ENCODE results near the gene AGPAT2.

The AGPAT2 gene

DNA sequence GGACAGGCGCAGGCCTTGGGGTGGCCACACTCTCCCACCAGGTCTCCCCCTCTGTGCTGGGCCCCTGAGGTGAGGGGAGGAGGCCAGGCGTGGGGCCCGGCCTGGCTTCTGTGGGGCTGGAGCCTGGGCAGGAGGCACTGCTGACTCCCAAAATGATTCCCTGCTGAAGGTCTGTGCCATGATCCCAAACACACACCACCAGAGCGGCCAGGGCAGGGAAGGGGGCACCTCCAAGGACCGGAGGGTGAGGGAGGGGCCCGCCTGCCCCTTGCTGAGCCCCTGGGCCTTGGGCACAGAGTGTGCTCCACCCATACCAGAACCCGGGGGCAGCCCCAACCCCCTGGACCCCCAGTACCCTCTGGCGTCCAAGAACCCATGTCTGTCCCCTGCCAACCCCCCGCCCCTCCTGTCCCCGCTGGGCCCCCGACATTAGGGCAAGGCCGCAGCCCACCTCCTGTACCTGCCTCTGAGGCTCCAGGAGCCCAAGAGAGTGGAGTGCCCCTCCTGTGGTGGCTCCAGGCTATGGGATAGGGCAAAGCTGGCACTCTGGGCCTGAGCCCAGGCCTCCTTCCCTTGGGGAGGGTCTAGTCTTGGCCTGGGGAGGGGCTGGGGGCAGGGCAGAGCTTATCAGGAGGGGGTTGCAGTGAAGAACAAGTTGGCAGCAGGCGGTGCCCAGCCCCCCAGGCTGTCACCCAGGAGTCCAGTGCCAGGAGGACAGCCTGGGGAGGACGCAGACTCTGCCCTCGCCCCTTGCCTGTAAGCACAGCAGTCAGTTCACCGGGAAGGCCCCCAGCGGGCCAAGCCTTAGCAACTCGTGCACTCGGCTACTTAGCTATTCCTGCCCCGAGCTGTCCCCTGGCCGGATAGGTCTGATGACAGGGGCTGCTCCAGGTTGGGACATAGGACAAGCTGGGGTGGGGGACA, 27.1 kb downstream of the AGPAT2 start:
- no peak for DNase-seq

DNA sequence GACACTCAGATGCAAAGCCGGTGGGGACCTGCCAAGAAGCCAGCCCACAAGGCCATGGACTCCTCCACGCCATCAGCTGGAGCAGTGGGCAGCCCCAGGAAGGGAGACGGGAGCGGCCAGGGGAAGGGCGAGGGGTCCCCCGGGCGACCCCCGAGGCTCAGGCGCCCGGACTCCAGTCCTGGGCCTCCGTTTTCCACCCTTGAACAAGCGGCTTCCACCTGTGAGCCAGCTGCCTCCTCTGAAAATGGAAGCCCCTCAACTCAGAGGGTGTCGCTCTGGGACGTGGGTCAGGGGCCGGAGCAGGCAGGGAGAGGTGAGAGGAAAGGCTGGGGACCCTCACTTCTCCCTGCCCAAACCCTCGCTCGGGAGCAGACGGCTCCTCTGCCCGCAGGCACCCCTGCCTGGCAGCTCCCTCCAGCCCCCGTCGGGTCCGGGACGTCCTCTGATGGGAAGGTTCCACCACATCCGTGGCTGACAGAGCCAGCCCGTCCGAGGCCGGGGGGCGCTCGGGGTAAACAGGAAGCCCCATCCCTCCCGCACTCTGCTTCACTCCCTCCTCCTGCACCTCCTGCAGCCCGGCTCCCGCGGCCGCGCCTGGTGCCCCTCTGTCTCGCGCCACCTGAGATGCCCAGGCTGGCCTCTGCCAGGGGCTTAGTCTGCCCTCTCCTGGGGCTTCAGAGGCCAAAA, 28.3 kb downstream of the AGPAT2 start:
- no peak for DNase-seq

DNA sequence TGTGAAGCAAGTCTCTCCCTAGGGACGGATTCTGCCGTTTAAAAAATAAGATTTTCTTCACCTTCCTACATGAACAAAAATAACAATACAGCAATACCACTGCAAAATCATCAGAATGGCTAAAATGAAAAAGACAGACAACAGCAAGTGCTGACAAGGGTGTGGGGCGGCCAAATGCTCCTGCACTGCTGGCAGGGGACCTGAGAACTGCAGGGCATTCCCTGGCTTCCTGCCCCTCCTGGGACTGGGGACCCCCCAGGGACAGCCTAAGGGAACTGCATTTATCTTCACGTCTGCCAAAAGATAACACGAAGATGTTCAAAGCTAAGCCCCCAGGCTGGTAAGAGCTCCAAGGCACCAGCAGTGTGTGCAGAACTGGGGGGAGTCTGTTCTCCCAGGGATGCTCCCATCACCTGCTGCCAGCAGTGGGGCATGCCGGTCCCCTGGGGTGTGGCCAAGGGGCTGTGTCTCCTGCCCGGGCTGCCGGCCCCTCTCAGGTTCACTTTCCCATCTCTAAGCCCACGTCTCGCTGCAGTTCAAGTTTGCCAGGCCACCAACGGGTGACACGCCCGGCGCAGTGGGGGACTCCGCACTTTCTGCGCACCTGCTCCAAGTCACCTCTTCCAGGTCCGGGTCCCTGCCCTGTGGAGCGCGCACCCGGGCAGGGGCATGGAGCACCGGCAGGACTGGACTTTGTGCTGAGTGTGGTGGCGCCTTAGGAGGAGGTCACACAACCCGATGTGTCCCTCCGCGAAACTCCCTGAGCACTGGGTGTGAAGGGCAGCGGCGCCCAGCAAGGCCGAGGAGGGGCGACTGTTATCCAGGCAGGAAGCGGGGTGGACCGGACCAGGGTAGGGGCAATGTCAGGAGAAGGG, 29.0 kb downstream of the AGPAT2 start:
- DNase-seq: no peak

DNA sequence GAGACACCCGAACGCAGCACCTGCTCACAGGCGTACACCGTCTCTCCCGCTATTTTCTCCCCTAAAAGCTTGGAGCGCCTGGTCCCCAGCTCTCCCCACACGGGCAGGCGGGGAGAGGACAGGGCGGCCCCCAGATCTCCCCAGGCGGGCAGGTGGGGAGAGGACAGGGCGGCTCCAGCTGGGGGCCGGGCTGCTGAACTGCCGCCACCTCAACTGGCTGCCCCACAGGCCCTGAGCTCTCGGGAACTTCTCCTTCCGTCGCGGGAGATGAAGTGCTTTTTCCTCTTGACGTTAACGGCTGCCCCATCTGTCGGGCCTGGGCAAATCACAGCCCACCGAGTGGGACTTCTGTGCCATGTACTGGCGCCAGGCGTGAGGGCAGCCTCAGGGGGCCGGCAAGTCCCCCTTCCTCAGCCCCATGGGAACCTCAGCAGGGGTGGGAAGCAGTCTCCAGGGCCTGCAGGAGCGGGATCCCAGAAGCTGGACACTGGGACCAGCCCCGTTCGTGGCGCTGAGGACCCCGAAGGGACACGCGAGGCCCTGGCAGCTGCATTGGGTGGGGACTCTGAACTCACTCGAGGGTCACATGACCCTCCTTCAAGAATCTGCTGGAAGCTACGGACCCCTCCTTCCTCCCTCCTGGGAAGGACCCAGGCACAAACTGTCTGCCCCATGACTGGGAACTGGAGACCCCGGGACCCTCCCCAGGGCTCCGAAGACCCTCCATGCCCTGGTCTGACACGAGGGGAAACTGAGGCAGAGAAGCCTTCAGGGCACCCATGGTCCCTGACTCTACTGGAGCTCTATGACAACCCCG, 30.3 kb downstream of the AGPAT2 start:
- DNase-seq: no peak

DNA sequence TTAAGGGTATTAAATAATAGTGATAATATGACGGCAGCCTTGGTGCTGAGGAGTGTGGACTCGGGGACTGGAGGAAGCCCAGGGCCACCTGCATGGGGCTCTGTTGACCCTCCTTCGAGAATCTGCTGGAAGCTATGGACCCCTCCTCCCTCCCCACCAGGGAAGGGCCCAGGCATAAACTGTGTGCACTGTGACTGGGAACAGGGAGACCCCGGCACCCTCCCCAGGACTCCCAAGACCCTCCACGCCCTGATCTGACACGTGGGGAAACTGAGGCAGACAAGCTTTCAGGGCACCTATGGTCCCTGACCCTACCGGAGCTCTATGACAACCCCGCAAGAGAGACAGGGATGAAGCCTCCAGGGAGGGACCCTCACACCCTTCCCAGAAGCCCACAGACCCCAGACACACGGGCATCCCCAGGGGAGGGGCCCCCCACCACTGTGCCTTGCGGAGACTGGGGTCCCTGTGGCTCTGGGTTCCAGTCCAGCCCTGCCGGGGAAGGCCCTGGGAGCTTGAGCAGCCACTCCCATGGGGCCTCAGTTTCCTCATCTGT, 31.0 kb downstream of the AGPAT2 start:
- DNase-seq: no peak

DNA sequence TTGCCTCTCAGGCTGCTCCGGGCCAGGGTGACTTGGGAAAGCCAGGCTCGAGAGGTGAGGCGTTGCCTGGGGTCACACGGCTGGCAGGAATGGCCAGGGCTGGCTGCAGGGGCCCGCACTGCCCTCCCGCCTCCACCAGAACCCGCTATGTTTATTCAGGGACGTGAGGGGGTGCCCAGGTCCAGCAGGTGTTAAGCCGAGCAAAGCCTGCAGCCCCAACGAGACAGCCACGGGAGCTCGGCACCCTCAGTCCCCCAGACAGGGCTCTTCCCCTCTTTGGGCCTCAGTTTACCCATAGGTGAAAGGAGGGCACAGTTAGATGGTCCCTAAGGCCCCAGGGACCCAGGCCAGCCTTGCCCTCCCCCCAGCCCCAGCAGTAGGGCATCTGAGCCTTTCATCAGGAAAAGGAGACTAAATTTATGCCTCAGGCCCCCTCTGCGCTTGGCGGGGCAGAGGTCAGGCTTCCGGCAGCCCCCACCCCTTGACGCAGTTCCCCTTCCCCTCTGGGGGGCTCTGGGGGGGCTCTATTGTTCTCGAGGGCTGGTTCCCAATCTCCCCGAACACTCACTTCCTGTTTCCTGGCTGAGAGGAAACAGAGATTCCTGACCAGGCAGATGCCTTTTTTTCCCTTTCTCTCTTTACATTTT, 31.6 kb downstream of the AGPAT2 start:
- no peak for DNase-seq

DNA sequence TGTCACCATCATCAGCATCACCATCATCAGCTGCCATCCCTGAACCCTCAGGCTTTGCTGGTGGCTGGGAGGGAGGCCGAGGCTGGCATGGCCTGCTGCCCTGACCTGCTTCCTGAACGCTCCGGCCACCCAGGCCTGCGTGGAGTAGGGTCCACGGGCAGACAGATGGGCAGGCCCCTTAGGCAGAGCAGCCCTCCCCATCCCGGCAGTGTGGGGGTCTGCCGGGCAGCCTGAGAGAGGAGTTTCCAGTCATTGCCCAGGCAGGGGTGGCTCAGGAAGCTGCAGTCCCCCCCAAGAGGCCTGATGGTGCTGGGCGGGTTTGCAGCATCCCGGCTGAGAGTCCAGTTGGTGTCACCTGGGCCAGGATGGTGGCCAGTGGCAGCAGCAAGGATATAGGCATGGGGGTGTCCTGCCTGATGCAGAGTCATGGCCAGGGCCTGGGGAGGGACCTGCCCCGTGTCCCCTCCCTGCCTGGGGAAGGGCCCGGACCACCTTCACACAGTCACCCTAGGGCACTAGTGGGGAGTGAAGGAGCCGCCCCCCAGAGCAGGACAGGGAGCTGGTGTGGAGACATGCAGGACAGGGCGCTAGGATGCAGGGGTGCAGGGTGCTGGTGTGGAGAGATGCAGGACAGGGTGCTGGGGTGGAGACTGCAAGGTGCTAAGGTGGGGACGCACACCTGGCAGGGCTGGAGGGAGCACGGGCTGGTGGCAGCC, 32.3 kb downstream of the AGPAT2 start:
- DNase-seq: no peak

DNA sequence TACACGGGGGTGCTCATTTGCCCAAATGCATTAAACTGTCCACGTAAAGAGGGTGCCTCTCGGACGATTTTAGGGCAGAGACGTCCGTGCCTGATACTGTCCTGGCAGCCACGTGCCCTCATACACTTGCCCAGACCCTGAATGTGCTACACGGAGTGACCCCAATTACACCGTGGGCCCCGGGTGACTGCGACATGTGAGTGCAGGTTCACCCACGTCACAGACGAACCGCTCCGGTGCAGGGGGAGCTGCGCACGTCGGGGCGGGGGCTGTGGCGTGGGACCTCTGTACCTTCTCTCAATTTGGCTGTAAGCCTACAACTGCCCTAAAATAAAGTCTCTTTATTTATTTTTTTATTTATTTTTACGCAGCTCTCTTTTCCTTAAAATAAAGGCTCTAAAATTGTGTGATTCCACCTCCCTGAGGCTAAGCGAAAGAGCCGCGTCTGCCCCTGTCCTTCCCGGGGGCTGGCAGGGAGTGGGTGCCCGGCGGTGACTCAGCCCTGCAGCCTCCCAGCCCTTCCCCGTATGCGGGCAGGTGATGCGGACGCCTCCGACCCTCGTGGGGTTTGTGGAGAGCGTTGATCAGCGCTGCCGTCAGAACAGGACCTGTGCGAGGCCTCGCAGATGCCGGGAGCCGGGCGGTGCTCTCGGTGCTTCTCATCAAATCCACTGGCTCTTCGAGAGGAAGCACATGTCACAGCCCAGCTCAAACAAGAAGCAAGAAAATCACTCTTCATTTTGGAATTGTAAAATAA, 33.8 kb downstream of the AGPAT2 start:
- no peak for DNase-seq

DNA sequence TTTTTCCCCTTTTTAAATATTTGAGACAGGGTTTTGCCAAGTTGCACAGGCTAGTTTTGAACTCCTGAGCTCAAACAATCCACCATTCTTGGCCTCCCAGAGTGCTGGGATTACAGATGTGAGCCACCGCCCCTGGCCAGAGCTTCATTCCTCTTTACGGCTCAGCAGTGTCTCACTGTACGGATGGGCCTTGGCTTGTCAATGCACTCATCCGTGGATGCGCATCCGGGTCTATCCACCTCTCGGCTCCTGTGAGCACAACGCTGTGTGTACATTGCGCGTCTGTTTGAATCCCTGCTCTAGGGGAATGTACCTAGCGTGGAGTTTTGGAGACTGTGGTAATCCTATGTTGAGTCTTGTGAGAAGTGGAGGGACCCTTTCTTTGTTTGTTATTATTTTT, 35.4 kb downstream of the AGPAT2 start:
- DNase-seq: no peak

DNA sequence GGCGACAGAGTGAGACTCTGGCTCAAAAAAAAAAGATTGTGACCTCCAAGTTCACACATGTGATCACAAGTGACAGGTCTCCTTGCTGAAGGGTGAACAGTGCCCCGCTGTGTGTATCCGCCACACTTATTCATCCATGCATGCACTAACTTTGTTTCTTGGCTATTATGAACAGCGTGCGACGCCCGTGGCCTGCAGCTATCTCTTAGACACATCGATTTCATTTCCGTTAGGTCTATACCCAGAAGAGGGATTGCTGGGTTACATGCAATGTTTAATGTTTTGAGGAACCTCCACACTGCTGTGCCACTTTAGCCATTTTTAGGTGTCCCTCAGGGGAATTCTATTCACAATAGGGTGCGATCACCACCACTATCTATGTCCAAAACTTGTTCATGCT, 36.6 kb downstream of the AGPAT2 start:
- DNase-seq: no peak

DNA sequence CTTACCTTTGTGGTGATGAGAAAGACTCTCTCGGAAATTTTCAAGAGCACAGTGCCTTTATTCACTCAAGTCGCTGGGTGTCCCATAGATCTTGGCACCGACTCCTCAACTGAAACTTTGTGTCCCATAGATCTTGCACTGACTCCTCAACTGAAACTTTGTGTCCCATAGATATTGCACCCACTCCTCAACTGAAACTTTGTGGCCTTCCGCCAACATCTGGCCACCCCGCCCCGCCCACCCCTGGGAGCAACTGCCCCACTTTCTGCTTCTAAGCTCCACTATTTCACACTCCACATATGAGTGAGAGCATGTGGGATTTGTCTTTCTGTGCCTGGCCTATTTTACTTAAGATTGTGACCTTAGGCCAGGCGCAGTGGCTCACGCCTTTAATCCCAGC, 37.2 kb downstream of the AGPAT2 start:
- DNase-seq: no peak

DNA sequence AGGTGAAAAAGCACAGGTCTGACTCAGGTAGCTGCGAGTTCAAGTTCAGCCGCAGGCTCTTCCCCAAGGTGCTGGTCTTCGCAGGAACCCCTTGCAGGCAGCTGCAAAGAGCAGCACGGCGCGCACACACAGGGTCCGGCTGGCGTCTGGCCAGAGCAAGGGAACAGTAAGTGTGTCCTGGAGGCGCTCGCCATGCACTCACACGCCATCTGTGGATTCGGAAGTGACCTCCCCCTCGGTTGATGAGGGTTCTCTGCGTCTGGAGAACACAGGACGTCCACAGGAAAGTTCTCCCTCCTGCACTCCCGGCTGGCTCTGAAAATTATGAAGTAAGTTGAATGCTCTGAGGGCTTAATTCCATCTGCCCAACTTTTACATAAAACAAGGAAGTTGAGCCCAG, 38.5 kb downstream of the AGPAT2 start:
- DNase-seq: peak in 1 of 2 donors; percentile 14

DNA sequence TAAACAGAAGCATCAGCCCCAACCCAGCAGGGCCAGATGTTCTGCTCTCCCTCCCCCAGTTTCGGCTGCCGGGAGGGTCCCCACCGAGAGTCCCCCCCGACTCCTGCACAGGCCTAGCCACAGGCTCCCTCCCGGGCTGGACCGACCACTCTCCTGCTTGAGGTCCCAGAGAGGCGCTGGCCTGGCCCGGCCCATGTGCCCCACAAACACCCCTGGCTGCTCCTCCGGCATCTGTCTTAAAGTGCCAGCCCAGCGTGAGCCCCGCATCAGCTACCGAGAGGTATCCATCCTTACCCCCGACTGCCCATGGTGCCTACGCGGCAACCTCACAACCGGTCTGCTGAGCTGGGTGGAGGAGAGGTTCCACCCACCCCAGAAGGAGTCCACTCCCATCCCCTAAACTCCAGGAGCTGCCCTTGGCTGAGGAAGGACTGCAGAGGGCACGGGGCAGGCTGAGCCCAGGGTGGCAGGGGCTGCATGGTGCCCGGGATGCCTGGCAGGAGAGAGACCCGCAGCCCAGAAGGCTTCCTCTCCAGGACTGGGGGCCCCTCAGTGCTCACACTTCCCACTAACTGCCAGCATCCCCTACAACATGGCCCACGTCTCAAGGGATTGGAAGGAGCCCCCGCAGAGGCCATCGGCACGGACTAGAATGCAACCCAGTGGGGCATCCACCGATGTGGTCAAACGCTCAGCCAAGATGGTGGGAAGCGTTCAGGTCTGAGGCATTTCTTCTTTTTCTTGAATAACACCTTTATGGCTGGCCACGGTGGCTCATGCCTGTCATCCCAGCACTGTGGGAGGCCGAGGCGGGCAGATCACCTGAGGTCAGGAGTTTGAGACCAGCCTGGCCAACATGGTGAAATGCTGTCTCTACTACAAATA, 40.2 kb downstream of the AGPAT2 start:
- no peak for DNase-seq

DNA sequence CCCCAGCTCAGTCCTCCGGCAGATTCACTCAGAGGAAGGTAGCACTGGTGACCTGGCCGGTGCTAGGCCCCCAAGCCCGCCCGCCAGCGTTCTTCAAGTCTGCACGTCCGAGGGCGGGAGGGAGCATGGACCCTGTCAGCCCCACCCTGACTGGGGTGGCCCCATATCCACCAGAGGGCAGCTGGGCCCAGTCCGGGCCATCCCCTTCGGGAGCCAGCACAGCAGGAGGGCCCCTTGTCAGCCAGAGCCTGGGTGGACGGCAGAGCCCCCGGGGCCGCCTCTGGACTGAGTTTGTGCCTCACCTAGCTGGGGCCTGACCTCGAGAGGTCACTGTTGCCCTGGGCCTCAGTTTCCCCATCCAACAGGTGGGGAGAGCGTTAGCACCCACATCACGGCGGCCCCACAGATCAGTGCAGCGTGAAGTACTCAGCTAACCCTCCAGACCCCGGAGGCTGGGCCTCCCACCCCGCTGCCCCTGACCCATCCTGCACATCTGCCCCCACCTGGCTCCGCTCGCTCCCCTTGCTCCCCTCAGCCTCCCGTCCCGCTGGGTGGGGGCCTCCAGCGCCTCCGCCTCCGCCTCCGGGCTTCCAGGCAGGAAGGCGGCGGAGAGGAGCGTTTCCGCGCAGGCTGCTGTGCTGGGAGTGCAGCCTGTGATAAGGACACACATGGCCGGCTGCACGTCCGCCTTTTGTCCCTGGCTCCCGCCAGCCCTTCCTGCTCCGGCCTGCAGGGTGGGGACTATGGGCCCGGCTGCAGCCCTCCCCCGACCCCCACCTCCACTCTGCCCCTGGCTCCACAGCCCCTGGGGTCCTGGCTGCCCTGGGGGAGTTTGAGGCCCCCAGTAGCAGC, 41.1 kb downstream of the AGPAT2 start:
- peak in 1 of 2 donors; percentile 15 for DNase-seq

DNA sequence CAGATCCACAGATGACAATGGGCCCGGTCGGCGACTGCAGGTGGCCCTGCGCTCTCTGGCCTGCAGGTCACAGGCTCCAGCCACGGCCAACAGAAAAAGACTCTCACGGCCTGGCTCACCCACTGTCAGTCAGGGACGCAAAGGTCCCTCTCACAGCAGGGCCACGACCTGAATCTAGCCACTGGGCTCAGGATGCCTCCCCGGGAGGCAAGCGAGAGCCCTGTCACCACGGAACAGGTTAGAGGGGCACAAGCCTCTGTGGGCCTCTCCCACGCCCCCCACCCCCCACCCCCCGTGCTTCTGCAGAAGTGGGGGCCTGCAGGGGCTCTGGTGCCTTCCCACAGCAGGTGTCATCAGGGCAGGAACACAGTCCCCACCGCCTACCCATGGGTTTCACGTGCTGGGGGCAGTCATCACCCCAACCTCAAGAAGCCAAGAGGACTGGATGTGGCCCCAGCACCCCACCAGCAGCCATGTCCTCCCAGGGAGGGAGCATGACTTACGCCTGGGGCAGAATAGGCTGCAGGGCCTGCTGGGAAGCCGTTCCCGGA, 41.8 kb downstream of the AGPAT2 start:
- DNase-seq: peak in 1 of 2 donors; percentile 16

DNA sequence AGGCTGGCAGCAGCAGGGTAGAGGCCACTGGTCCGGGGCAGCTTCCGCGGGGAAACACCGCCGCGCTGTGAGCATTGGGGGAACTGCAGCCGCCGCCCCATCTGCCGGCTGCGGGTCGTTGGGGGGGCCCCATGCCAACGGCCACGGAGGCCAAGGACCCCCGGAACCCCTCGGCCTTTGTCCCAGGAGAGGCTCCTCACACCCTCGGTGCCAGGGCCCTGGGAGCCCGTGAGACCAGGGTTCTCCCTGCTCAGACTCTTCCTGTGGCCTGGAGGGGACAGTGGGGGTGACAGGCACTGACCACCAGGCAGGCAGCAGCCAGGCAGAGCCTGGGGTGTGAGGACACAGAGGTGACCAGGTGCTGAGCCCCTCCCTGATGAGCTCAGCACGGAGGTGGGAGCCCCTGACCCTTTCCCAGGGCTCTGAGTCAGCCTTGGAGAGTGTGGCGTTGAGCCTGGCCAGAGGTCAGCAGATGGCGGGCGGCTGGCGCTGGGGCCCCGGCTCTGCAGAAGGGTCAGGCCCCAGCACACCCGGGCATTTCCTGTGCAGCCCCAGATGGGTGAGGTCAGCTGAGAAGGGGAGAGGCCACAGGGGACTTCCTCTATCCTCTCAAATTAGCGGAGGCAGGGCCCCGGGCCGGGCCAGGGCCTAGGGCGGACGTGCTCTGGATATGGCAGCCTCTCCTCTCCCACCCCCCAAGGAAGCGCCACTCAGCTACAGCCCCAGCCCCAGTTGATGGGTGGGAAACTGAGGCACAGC, 42.5 kb downstream of the AGPAT2 start:
- peak; percentile 94 to 95 for DNase-seq

DNA sequence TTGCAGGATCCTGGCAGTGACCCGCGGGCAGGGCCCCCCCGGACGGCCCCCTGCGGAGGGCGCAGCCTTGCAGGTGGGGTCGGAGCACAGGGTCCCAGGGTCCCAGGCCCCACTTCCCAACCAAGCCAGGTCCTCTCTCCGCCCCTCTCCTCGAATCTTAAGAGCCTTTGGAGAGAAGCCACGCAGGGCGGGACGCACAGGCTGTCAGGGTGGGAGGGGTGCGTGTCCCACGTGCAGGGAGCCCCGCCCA, 43.0 kb downstream of the AGPAT2 start:
- peak in 1 of 2 donors; percentile 86 for DNase-seq

Measured in inflammatory macrophage treated with lipopolysaccharide for 1 hour (primary cell).